ENCODE data around the gene CCDC71.

CCDC71 gene

GRCh38 chr3:49120438-49121131 is 45.5 kb downstream of the CCDC71 start, which contains the start of gene USP19 (continued):
- TF ChIP-seq ZBTB26 (tag by site-specific recombination; optimal IDR thresholded peaks at IDR 0.05) = peak; percentile 59
- no peak for TF ChIP-seq ZNF157 (tag by site-specific recombination; IDR thresholded peaks at IDR 0.05)
- no peak for TF ChIP-seq MEIS1 (CRISPR knock-in tag; IDR thresholded peaks at IDR 0.05; ENCODE audit: borderline replicate concordance)
- peak; percentile 27; the same call in 1 of the 2 replicates for TF ChIP-seq SP7 (tag by site-specific recombination; IDR thresholded peaks at IDR 0.05)
- TF ChIP-seq YY2 (tag by site-specific recombination; IDR thresholded peaks at IDR 0.05) = no peak
- TF ChIP-seq ZBTB20 (tag by site-specific recombination; IDR thresholded peaks at IDR 0.05) = peak; percentile 37; the same call in 1 of the 2 replicates
- TF ChIP-seq KLF9 (tag by site-specific recombination; IDR thresholded peaks at IDR 0.05; ENCODE audit: low read depth) = 0 out of 2 replicates have a peak, but pooled peaks have one; percentile 44
- TF ChIP-seq ZNF202 (tag by site-specific recombination; IDR thresholded peaks at IDR 0.05; ENCODE audit: borderline replicate concordance) = no peak
- no peak for TF ChIP-seq ZBTB49 (tag by site-specific recombination; IDR thresholded peaks at IDR 0.05; ENCODE audit: low read depth)
- no peak for TF ChIP-seq ZNF341 (tag by site-specific recombination; IDR thresholded peaks at IDR 0.05; ENCODE audit: low read depth)
- peak; percentile 72 for TF ChIP-seq ZBTB21 (tag by site-specific recombination; IDR thresholded peaks at IDR 0.05)
- TF ChIP-seq ELK4 (IDR thresholded peaks at IDR 0.05; ENCODE audit: borderline replicate concordance, low read depth, low read length) = peak; percentile 47; the same call in 1 of the 2 replicates
- TF ChIP-seq ZNF561 (tag by site-specific recombination; IDR thresholded peaks at IDR 0.05; ENCODE audit: borderline replicate concordance) = no peak
- no peak for TF ChIP-seq PBX3 (CRISPR knock-in tag; IDR thresholded peaks at IDR 0.05)
- no peak for TF ChIP-seq FEZF1 (tag by site-specific recombination; IDR thresholded peaks at IDR 0.05)
- no peak for TF ChIP-seq MYNN (tag by site-specific recombination; IDR thresholded peaks at IDR 0.05; ENCODE audit: borderline replicate concordance)
- no peak for TF ChIP-seq ZNF768 (tag by site-specific recombination; IDR thresholded peaks at IDR 0.05)
- TF ChIP-seq TCF7L2 (IDR thresholded peaks at IDR 0.05; ENCODE audit: borderline replicate concordance, low read depth, low read length) = no peak
- TF ChIP-seq EGR2 (tag by site-specific recombination; IDR thresholded peaks at IDR 0.05; ENCODE audit: low read depth) = no peak
- TF ChIP-seq SCRT1 (tag by site-specific recombination; IDR thresholded peaks at IDR 0.05; ENCODE audit: borderline replicate concordance) = no peak
- TF ChIP-seq CTCF (tag by site-specific recombination; IDR thresholded peaks at IDR 0.05) = 0 out of 2 replicates have a peak, but pooled peaks have one; percentile 36
- TF ChIP-seq ZNF544 (tag by site-specific recombination; IDR thresholded peaks at IDR 0.05) = no peak
- no peak for TF ChIP-seq ATF2 (tag by site-specific recombination; IDR thresholded peaks at IDR 0.05; ENCODE audit: low read depth)
- TF ChIP-seq ZNF580 (tag by site-specific recombination; IDR thresholded peaks at IDR 0.05) = peak; percentile 73
- 0 out of 2 replicates have a peak, but pooled peaks have one; percentile 33 for TF ChIP-seq KLF10 (tag by site-specific recombination; IDR thresholded peaks at IDR 0.05)
- TF ChIP-seq YY1 (tag by site-specific recombination; IDR thresholded peaks at IDR 0.05) = no peak
- TF ChIP-seq ZNF223 (tag by site-specific recombination; IDR thresholded peaks at IDR 0.05) = no peak
- TF ChIP-seq WT1 (tag by site-specific recombination; IDR thresholded peaks at IDR 0.05) = no peak
- no peak for TF ChIP-seq ZNF114 (tag by site-specific recombination; IDR thresholded peaks at IDR 0.05)
- no peak for TF ChIP-seq ZNF791 (tag by site-specific recombination; IDR thresholded peaks at IDR 0.05)
- TF ChIP-seq ZBTB7A (tag by site-specific recombination; IDR thresholded peaks at IDR 0.05; ENCODE audit: low read depth) = no peak

All from HEK293 (cell line).